K562 (cell line): ENCODE results near the gene C22orf39. TPM values are rescaled to one million over a fixed set of nuclear protein-coding genes. Genes with fewer than 3 reads are reported as not detected.

Experiments used
- BCL6 ChIP-seq: fragments of 250-450 bp; sonication (Bioruptor Pico); IDR thresholded peaks from 2 replicates; pipeline ENCODE4 v1.4.0; 2020
- BHLHE40 ChIP-seq: IDR thresholded peaks from 2 replicates; pipeline ENCODE4 v1.6.1; 2011; ENCODE audit warnings: low read length, improper control_type of control experiment
- CBFB ChIP-seq: sonication (generic); formaldehyde crosslinking; IDR thresholded peaks from 2 replicates; pipeline ENCODE4 v1.4.0; 2020; ENCODE audit warnings: mild to moderate bottlenecking, missing genetic modification reagents
- HMGN3 ChIP-seq: IDR thresholded peaks from 2 replicates; pipeline ENCODE4 v1.6.1; 2011; ENCODE audit warnings: borderline replicate concordance, low read depth, mild to moderate bottlenecking, mixed read lengths, low read length; ENCODE audit not compliant: insufficient read length; ENCODE audit errors: extremely low read depth
- IFI16 ChIP-seq: fragments of 250-450 bp; sonication (Bioruptor Pico); IDR thresholded peaks from 2 replicates; pipeline ENCODE4 v2.1.2; 2022; ENCODE audit warnings: mild to moderate bottlenecking, inconsistent platforms
- KDM2B ChIP-seq: fragments of 250-450 bp; sonication (Bioruptor Pico); IDR thresholded peaks from 2 replicates; pipeline ENCODE4 v1.8.0; 2021; ENCODE audit warnings: mild to moderate bottlenecking, moderate library complexity
- NUFIP1 ChIP-seq: fragments of 450-650 bp; IDR thresholded peaks from 2 replicates; pipeline ENCODE4 v1.6.1; 2018; ENCODE audit not compliant: partially characterized antibody
- POLR2A ChIP-seq: fragments of 450-650 bp; conservative IDR thresholded peaks from 2 replicates; pipeline ENCODE4 v1.6.1; 2016
- TEAD1 ChIP-seq, 2 experiments: fragments of 450-650 bp in 1 of 2; sonication (generic) in 1 of 2; formaldehyde crosslinking; IDR thresholded peaks; 2 replicates each; pipeline versions ENCODE4 v1.4.0 to v1.8.0; 2020 to 2022; ENCODE audit warnings: mild to moderate bottlenecking in 2 of 2, missing genetic modification reagents in 1 of 2
- ZFPM2 ChIP-seq: fragments of 250-450 bp; sonication (Bioruptor Pico); IDR thresholded peaks from 2 replicates; pipeline ENCODE4 v1.5.1; 2022; ENCODE audit warnings: mild to moderate bottlenecking
- ZNF311 ChIP-seq: fragments of 250-450 bp; sonication (Bioruptor Pico); IDR thresholded peaks from 2 replicates; pipeline ENCODE4 v1.4.0; 2020; ENCODE audit warnings: mild to moderate bottlenecking, moderate library complexity
- polyA plus RNA-seq, 8 experiments: library from polyadenylated mRNA; depleted of rRNA in 4 of 8; stranded (reverse) in 5 of 8; unstranded in 3 of 8; fragments of >200 nt; fragmentation: Nextera tagmentation in 2 of 8; fragmentation: Illumina TruSeq in 1 of 8; extraction: Ambion mirVana in 2 of 8; extraction: Trizol in 1 of 8; gene quantifications; 2 replicates each; pipeline versions ENCODE4 v1.2.1 to v1.2.3, GENCODE V29; 2011 to 2014; ENCODE audit warnings: inconsistent platforms in 1 of 8, missing spikeins in 1 of 8
- total RNA-seq, 7 experiments: library from RNA; depleted of rRNA in 6 of 7; stranded (reverse); fragments of >200 nt in 6 of 7; fragmentation: Illumina TruSeq in 2 of 7; extraction: Trizol in 2 of 7; gene quantifications; 2 replicates each; pipeline versions ENCODE4 v1.2.1 to v1.2.3, GENCODE V29; 2011 to 2021; ENCODE audit warnings: low replicate concordance in 1 of 7
- TF ChIP-seq, protein P1 (sequence below), 2 experiments: fragments of 450-650 bp; formaldehyde crosslinking in 1 of 2; IDR thresholded peaks; 2 replicates each; pipeline versions ENCODE4 v1.4.0 to v1.6.1; 2014 to 2020; ENCODE audit warnings: mild to moderate bottlenecking in 2 of 2, borderline replicate concordance in 1 of 2, low read depth in 1 of 2
- TF ChIP-seq, protein P2 (sequence below), 2 experiments: fragments of 150-350 bp in 1 of 2; IDR thresholded peaks; 2 replicates each; pipeline ENCODE4 v1.6.1; 2012 to 2016; ENCODE audit warnings: low read depth in 2 of 2, low read length in 2 of 2, mild to moderate bottlenecking in 1 of 2, moderate library complexity in 1 of 2

C22orf39 gene
- total and polyA plus RNA-seq, 9 of the 15 experiments (the other 6 are each of a cell fraction or from before 2014, with no cell fraction given) = 20.4 to 139 (median 66.8) TPM

DNA sequence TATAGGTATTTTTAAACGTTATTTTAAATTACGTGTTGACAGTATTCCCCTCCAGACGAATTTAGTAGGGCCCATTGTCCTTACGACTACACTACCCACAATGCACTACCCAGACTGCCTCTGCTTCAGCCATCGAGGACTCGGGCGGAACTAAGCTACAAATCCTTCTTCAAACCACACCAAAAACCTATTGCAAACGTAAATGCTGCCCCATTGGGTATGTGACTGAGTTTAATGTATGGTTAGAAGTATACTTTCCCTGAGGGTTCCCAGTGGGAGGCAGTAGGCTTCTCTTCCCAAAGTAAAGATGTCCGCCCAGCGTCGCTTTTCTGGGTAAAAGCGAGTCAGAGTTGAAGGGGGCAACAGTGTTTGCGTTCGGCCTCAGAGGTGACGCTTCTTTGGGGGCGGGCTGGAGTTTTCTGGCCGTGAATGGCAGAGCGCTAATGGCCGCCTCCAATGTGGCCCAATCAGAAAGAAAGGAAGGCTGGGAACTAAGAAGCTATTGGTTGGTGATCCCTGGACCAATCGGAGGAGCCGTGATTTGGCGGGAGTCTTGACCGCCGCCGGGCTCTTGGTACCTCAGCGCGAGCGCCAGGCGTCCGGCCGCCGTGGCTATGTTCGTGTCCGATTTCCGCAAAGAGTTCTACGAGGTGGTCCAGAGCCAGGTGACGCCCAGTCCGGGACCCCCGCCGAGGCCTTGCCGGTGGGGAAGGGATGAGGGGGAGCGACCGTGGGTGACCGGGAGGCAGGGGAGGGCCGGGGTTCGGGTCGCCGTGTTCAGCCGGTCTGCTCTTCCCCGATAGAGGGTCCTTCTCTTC lies 32.1 kb upstream of the C22orf39 start, which contains the start of gene CDC45 (continued):
- TF ChIP-seq IFI16 (CRISPR knock-in tag) = peak; percentile 37; the same call in 1 of the 2 replicates
- peak; percentile 98 for TF ChIP-seq KDM2B (CRISPR knock-in tag)
- TF ChIP-seq ZNF311 (CRISPR knock-in tag) = peak; percentile 96
- TF ChIP-seq, protein P1, sequence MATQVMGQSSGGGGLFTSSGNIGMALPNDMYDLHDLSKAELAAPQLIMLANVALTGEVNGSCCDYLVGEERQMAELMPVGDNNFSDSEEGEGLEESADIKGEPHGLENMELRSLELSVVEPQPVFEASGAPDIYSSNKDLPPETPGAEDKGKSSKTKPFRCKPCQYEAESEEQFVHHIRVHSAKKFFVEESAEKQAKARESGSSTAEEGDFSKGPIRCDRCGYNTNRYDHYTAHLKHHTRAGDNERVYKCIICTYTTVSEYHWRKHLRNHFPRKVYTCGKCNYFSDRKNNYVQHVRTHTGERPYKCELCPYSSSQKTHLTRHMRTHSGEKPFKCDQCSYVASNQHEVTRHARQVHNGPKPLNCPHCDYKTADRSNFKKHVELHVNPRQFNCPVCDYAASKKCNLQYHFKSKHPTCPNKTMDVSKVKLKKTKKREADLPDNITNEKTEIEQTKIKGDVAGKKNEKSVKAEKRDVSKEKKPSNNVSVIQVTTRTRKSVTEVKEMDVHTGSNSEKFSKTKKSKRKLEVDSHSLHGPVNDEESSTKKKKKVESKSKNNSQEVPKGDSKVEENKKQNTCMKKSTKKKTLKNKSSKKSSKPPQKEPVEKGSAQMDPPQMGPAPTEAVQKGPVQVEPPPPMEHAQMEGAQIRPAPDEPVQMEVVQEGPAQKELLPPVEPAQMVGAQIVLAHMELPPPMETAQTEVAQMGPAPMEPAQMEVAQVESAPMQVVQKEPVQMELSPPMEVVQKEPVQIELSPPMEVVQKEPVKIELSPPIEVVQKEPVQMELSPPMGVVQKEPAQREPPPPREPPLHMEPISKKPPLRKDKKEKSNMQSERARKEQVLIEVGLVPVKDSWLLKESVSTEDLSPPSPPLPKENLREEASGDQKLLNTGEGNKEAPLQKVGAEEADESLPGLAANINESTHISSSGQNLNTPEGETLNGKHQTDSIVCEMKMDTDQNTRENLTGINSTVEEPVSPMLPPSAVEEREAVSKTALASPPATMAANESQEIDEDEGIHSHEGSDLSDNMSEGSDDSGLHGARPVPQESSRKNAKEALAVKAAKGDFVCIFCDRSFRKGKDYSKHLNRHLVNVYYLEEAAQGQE (IDR thresholded peaks at IDR 0.05; ENCODE audit: borderline replicate concordance) = no peak
- TF ChIP-seq, protein P1 (CRISPR knock-in tag; IDR thresholded peaks at IDR 0.05; ENCODE audit: low read depth) = peak; percentile 88; the same call in 1 of the 2 replicates
- TF ChIP-seq POLR2A = no peak
- peak in 1 of 2 experiments; percentile 96; a peak in 2 of 4 replicates for TF ChIP-seq TEAD1 (CRISPR knock-in tag; IDR thresholded peaks at IDR 0.05)
- peak; percentile 95 for TF ChIP-seq BCL6
- TF ChIP-seq HMGN3 = no peak
- TF ChIP-seq BHLHE40 = peak; percentile 5; the same call in 1 of the 2 replicates
- no peak for TF ChIP-seq NUFIP1
- no peak for TF ChIP-seq CBFB (CRISPR knock-in tag)
- TF ChIP-seq, protein P2, sequence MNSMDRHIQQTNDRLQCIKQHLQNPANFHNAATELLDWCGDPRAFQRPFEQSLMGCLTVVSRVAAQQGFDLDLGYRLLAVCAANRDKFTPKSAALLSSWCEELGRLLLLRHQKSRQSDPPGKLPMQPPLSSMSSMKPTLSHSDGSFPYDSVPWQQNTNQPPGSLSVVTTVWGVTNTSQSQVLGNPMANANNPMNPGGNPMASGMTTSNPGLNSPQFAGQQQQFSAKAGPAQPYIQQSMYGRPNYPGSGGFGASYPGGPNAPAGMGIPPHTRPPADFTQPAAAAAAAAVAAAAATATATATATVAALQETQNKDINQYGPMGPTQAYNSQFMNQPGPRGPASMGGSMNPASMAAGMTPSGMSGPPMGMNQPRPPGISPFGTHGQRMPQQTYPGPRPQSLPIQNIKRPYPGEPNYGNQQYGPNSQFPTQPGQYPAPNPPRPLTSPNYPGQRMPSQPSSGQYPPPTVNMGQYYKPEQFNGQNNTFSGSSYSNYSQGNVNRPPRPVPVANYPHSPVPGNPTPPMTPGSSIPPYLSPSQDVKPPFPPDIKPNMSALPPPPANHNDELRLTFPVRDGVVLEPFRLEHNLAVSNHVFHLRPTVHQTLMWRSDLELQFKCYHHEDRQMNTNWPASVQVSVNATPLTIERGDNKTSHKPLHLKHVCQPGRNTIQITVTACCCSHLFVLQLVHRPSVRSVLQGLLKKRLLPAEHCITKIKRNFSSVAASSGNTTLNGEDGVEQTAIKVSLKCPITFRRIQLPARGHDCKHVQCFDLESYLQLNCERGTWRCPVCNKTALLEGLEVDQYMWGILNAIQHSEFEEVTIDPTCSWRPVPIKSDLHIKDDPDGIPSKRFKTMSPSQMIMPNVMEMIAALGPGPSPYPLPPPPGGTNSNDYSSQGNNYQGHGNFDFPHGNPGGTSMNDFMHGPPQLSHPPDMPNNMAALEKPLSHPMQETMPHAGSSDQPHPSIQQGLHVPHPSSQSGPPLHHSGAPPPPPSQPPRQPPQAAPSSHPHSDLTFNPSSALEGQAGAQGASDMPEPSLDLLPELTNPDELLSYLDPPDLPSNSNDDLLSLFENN (IDR thresholded peaks at IDR 0.05; ENCODE audit: low read depth in 2 of 2, low read length in 2 of 2) = peak in 1 of 2 experiments; percentile 72; a peak in 2 of 4 replicates
- TF ChIP-seq ZFPM2 (CRISPR knock-in tag) = peak; percentile 81
